ENCODE data around the gene KCTD12.

The KCTD12 gene

DNA sequence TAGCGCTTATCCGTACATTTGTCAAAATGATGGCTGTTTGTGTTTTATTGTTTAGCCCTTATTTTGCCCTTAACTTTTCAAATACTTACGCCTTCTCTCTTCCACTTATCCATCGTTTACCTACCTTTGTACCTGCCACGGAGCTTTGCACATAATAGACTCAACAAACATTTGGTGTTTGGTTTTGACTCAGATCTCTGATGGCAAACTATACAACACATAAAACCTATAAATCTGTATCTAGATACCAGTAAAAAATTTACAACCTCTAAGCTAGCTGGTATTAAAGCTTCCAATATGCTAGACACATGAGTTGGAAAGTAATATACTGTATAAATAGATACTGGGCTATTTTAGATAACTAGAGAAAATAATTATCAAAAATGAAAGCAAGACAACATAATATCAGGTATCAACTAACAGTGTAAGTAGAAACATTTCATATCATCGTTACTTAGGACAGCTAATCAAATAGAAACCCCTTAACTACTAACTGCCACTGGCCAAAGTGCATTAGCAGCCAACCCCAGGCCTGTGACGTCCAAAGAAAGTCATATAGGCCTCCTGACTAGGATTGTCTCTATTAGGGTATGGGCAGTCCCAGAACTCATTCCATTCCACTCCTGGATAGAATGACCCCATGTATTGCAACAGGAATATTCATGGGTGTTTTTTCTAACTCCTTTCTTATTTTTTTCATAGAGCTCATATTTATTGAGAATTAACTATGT, 53.8 kb downstream of the KCTD12 start:
- H3K27ac ChIP-seq: no peak overlapping the region
- no peak for TF ChIP-seq CTCF (IDR thresholded peaks at IDR 0.05)
- DNase-seq (ENCODE audit: low spot score): no peak

GRCh38 chr13:76830805-76831204, 55.4 kb downstream of the KCTD12 start:
- H3K4me3 ChIP-seq: no peak overlapping the region
- H3K27ac ChIP-seq: no peak overlapping the region
- no peak for TF ChIP-seq CTCF (IDR thresholded peaks at IDR 0.05)
- no peak for DNase-seq (ENCODE audit: low spot score)

More for the DNA sequence above, 53.8 kb downstream of the KCTD12 start:
- no peak overlapping the region for H3K4me3 ChIP-seq
